Trophoblast cell (in vitro differentiated cells and primary cell): Measurements from ENCODE around the gene LIF.

Experiments
- DNase-seq, 2 donors: peaks; one replicate each; pipeline ENCODE4 v3.0.0-alpha.2; 2016
- H2AFZ ChIP-seq: 2 replicates; pipeline ENCODE4 v1.6.1; 2013; ENCODE audit warnings: low read length, moderate library complexity, mild to moderate bottlenecking; ENCODE audit not compliant: insufficient read depth, poor library complexity
- H2AK5ac ChIP-seq: 2 replicates; pipeline ENCODE4 v1.6.1; 2013; ENCODE audit warnings: mild to moderate bottlenecking, low read length
- H2BK120ac ChIP-seq: 2 replicates; pipeline ENCODE4 v1.6.1; 2013; ENCODE audit warnings: low read length, mild to moderate bottlenecking, moderate library complexity; ENCODE audit not compliant: insufficient read depth, poor library complexity
- H2BK12ac ChIP-seq: 2 replicates; pipeline ENCODE4 v1.6.1; 2013; ENCODE audit warnings: mild to moderate bottlenecking, low read length, moderate library complexity
- H2BK5ac ChIP-seq: 2 replicates; pipeline ENCODE4 v1.6.1; 2013; ENCODE audit warnings: low read length, low read depth, moderate library complexity, mild to moderate bottlenecking; ENCODE audit not compliant: poor library complexity
- H3K14ac ChIP-seq: 2 replicates; pipeline ENCODE4 v1.6.1; 2013; ENCODE audit warnings: mild to moderate bottlenecking, low read length
- H3K18ac ChIP-seq: 2 replicates; pipeline ENCODE4 v1.6.1; 2013; ENCODE audit warnings: mild to moderate bottlenecking, low read length
- H3K23ac ChIP-seq: 2 replicates; pipeline ENCODE4 v1.6.1; 2013; ENCODE audit warnings: low read length
- H3K27ac ChIP-seq: 2 replicates; pipeline ENCODE4 v1.5.1; 2013; ENCODE audit warnings: low read depth, mild to moderate bottlenecking, inconsistent platforms, low read length, moderate library complexity
- H3K27me3 ChIP-seq: 2 replicates; pipeline ENCODE4 v1.6.1; 2013; ENCODE audit warnings: inconsistent platforms, mild to moderate bottlenecking, low read length, moderate library complexity; ENCODE audit not compliant: insufficient read depth
- H3K36me3 ChIP-seq, 2 experiments: 1 replicate in 1 of 2; 2 replicates in 1 of 2; pipeline ENCODE4 v1.6.1; 2013; ENCODE audit warnings: low read length in 2 of 2, mild to moderate bottlenecking in 2 of 2, moderate library complexity in 1 of 2; ENCODE audit not compliant: insufficient read depth in 2 of 2, control insufficient read depth in 1 of 2
- H3K4ac ChIP-seq: 2 replicates; pipeline ENCODE4 v1.6.1; 2013; ENCODE audit warnings: low read depth, mild to moderate bottlenecking, low read length, moderate library complexity
- H3K4me1 ChIP-seq, 2 experiments: 1 replicate in 1 of 2; 2 replicates in 1 of 2; pipeline ENCODE4 v1.6.1; 2013; ENCODE audit warnings: low read length in 2 of 2, mild to moderate bottlenecking in 2 of 2, moderate library complexity in 1 of 2; ENCODE audit not compliant: insufficient read depth in 2 of 2, control insufficient read depth in 1 of 2
- H3K4me2 ChIP-seq: 2 replicates; pipeline ENCODE4 v1.6.1; 2013; ENCODE audit warnings: inconsistent platforms, mild to moderate bottlenecking, low read length, moderate library complexity
- H3K4me3 ChIP-seq: 2 replicates; pipeline ENCODE4 v1.5.1; 2013; ENCODE audit warnings: mild to moderate bottlenecking, low read depth, low read length, inconsistent platforms
- H3K79me1 ChIP-seq: one replicate; pipeline ENCODE4 v1.6.1; 2013; ENCODE audit warnings: low read length
- H3K79me2 ChIP-seq: 2 replicates; pipeline ENCODE4 v1.6.1; 2013; ENCODE audit warnings: low read length, mild to moderate bottlenecking; ENCODE audit not compliant: control insufficient read depth, insufficient read depth, poor library complexity
- H3K9ac ChIP-seq: 2 replicates; pipeline ENCODE4 v1.6.1; 2013; ENCODE audit warnings: mild to moderate bottlenecking, low read length
- H3K9me3 ChIP-seq: 2 replicates; pipeline ENCODE4 v1.6.1; 2013; ENCODE audit warnings: low read depth, mild to moderate bottlenecking, control low read depth, inconsistent platforms, low read length; ENCODE audit not compliant: insufficient read depth
- H4K12ac ChIP-seq: 2 replicates; pipeline ENCODE4 v1.6.1; 2013; ENCODE audit warnings: low read depth, mild to moderate bottlenecking, low read length, moderate library complexity
- H4K8ac ChIP-seq: 2 replicates; pipeline ENCODE4 v1.6.1; 2013; ENCODE audit warnings: low read depth, mild to moderate bottlenecking, low read length, moderate library complexity
- H4K91ac ChIP-seq: one replicate; pipeline ENCODE4 v1.6.1; 2013; ENCODE audit warnings: low read depth, mild to moderate bottlenecking, low read length, moderate library complexity
- WGBS: extraction: QIAGEN DNeasy Blood & Tissue Kit; methylation state at CpG from one replicate; pipeline ENCODE4 v1.1.7; 2013; ENCODE audit warnings: missing lambda C conversion rate; ENCODE audit not compliant: insufficient read length, insufficient coverage; ENCODE audit errors: extremely low coverage; 5-methylcytosine and 5-hydroxymethylcytosine counted together

Gene LIF

GRCh38 chr22:30197389-30197788 lies 49.2 kb downstream of the LIF start:
- no peaks in the 10 kb centered on the region for H3K27me3 ChIP-seq
- no peak overlapping the region for H3K27ac ChIP-seq
- no peak overlapping the region for H3K23ac ChIP-seq
- H3K14ac ChIP-seq, result no peak overlapping the region
- no peaks in the 10 kb centered on the region for H3K79me1 ChIP-seq
- no peaks in the 10 kb centered on the region for H3K36me3 ChIP-seq
- H3K4ac ChIP-seq, result no peak overlapping the region
- H3K4me1 ChIP-seq, result peaks cover 7 to 15% of the 10 kb centered on the region in 2 experiments
- H4K12ac ChIP-seq, result no peak overlapping the region
- no peak overlapping the region for H2BK12ac ChIP-seq
- H4K91ac ChIP-seq, result no peak overlapping the region
- H2AFZ ChIP-seq, result no peak overlapping the region
- H2BK120ac ChIP-seq, result no peak overlapping the region
- H3K9me3 ChIP-seq, result no peaks in the 10 kb centered on the region
- no peak overlapping the region for H3K4me3 ChIP-seq
- H2AK5ac ChIP-seq, result no peak overlapping the region
- no peak overlapping the region for H3K4me2 ChIP-seq
- H2BK5ac ChIP-seq, result no peak overlapping the region
- no peak overlapping the region for H4K8ac ChIP-seq
- DNase-seq, result no peak
- H3K79me2 ChIP-seq, result no peaks in the 10 kb centered on the region
- no peak overlapping the region for H3K18ac ChIP-seq
- no peak overlapping the region for H3K9ac ChIP-seq

GRCh38 chr22:30196880-30197336 lies 49.7 kb downstream of the LIF start:
- no peak overlapping the region for H3K4me3 ChIP-seq
- H3K4ac ChIP-seq, result no peak overlapping the region
- no peaks in the 10 kb centered on the region for H3K79me1 ChIP-seq
- H2BK5ac ChIP-seq, result no peak overlapping the region
- H2BK120ac ChIP-seq, result no peak overlapping the region
- no peak overlapping the region for H2BK12ac ChIP-seq
- no peak overlapping the region for H4K12ac ChIP-seq
- no peak for DNase-seq
- H2AK5ac ChIP-seq, result no peak overlapping the region
- no peak overlapping the region for H3K27ac ChIP-seq
- H3K9me3 ChIP-seq, result no peaks in the 10 kb centered on the region
- H3K14ac ChIP-seq, result no peak overlapping the region
- H2AFZ ChIP-seq, result no peak overlapping the region
- no peaks in the 10 kb centered on the region for H3K27me3 ChIP-seq
- H4K91ac ChIP-seq, result no peak overlapping the region
- peaks cover 7 to 15% of the 10 kb centered on the region in 2 experiments for H3K4me1 ChIP-seq
- H4K8ac ChIP-seq, result no peak overlapping the region
- no peaks in the 10 kb centered on the region for H3K36me3 ChIP-seq
- no peaks in the 10 kb centered on the region for H3K79me2 ChIP-seq
- no CpG with 5 or more reads among the region's 2 CpGs for WGBS
- H3K18ac ChIP-seq, result no peak overlapping the region
- H3K4me2 ChIP-seq, result no peak overlapping the region
- H3K23ac ChIP-seq, result no peak overlapping the region
- H3K9ac ChIP-seq, result no peak overlapping the region

GRCh38 chr22:30196141-30196879 lies 50.2 kb downstream of the LIF start:
- peaks cover 7 to 15% of the 10 kb centered on the region in 2 experiments for H3K4me1 ChIP-seq
- no peak overlapping the region for H3K18ac ChIP-seq
- no peak overlapping the region for H4K12ac ChIP-seq
- peak overlapping the region; percentile 23 for H3K4me2 ChIP-seq
- no peak overlapping the region for H3K23ac ChIP-seq
- no peak overlapping the region for H2AK5ac ChIP-seq
- H3K36me3 ChIP-seq, result no peaks in the 10 kb centered on the region
- no peak overlapping the region for H4K8ac ChIP-seq
- H2BK120ac ChIP-seq, result no peak overlapping the region
- no peak overlapping the region for H3K4me3 ChIP-seq
- H2AFZ ChIP-seq, result no peak overlapping the region
- H3K27ac ChIP-seq, result no peak overlapping the region
- H4K91ac ChIP-seq, result no peak overlapping the region
- DNase-seq, result peak; percentile 68 to 78
- H3K9me3 ChIP-seq, result no peaks in the 10 kb centered on the region
- no peaks in the 10 kb centered on the region for H3K27me3 ChIP-seq
- H3K14ac ChIP-seq, result no peak overlapping the region
- no peaks in the 10 kb centered on the region for H3K79me2 ChIP-seq
- H3K4ac ChIP-seq, result no peak overlapping the region
- no peak overlapping the region for H3K9ac ChIP-seq
- no peak overlapping the region for H2BK5ac ChIP-seq
- no CpG with 5 or more reads among the region's 11 CpGs for WGBS
- H2BK12ac ChIP-seq, result no peak overlapping the region
- H3K79me1 ChIP-seq, result no peaks in the 10 kb centered on the region

- Histone ChIP-seq H3K23ac (no peak overlapping the region), H3K9ac (no peak overlapping the region), H2AK5ac (no peak overlapping the region), H3K4me2 (no peak overlapping the region), H3K27me3 (no peaks in the 10 kb centered on the region), H2BK12ac (no peak overlapping the region), H3K79me1 (no peaks in the 10 kb centered on the region), H3K79me2 (no peaks in the 10 kb centered on the region), H3K4me3 (no peak overlapping the region), H4K91ac (no peak overlapping the region), H3K36me3 (no peaks in the 10 kb centered on the region), H3K14ac (no peak overlapping the region), H3K27ac (no peak overlapping the region), H3K4me1 (peaks cover 7 to 15% of the 10 kb centered on the region in 2 experiments), H3K4ac (no peak overlapping the region), H2AFZ (no peak overlapping the region), H3K18ac (no peak overlapping the region), H4K8ac (no peak overlapping the region), H2BK120ac (no peak overlapping the region), H4K12ac (no peak overlapping the region), H2BK5ac (no peak overlapping the region), H3K9me3 (no peaks in the 10 kb centered on the region)
- DNase-seq, result no peak
- no CpG with 5 or more reads among the region's 5 CpGs for WGBS
Observed at GRCh38 chr22:30195245-30196140, 51.1 kb downstream of the LIF start.
